Measurements from ENCODE around the gene ABLIM2. TPM values are rescaled to one million over a fixed set of nuclear protein-coding genes. Genes with fewer than 3 reads are reported as not detected.

The ABLIM2 gene
- total RNA-seq, 1 experiment from 2014 or later, result 2.7 TPM

GRCh38 chr4:8006471-8006870 is 152.1 kb downstream of the ABLIM2 start:
- peaks cover 11% of the 10 kb centered on the region for H3K4me1 ChIP-seq (ENCODE audit: insufficient read depth, low read length, poor library complexity, severe bottlenecking)
- DNase-seq (ENCODE audit: low spot score), result no peak
- no peak overlapping the region for H3K4me3 ChIP-seq (ENCODE audit: low read depth, low read length, poor library complexity, severe bottlenecking)
- no peak overlapping the region for H3K27ac ChIP-seq (ENCODE audit: low read depth, low read length, poor library complexity, severe bottlenecking)
- ChIA-PET CTCF (no interaction called here), POLR2A (ENCODE audit: low non-redundant PET) (no interaction called here)
- intact Hi-C loops (cut with micrococcal nuclease; ENCODE audit: unreplicated experiment), result no loop called here
- no peaks in the 10 kb centered on the region for H3K27me3 ChIP-seq (replicated peaks; ENCODE audit: insufficient read depth, low read depth, low read length, poor library complexity)
- BruUV-seq (replicated peaks), result no TSS peak
- no peaks in the 10 kb centered on the region for H3K36me3 ChIP-seq (ENCODE audit: insufficient read depth, low read length, poor library complexity, severe bottlenecking)
- TF ChIP-seq, protein P1, sequence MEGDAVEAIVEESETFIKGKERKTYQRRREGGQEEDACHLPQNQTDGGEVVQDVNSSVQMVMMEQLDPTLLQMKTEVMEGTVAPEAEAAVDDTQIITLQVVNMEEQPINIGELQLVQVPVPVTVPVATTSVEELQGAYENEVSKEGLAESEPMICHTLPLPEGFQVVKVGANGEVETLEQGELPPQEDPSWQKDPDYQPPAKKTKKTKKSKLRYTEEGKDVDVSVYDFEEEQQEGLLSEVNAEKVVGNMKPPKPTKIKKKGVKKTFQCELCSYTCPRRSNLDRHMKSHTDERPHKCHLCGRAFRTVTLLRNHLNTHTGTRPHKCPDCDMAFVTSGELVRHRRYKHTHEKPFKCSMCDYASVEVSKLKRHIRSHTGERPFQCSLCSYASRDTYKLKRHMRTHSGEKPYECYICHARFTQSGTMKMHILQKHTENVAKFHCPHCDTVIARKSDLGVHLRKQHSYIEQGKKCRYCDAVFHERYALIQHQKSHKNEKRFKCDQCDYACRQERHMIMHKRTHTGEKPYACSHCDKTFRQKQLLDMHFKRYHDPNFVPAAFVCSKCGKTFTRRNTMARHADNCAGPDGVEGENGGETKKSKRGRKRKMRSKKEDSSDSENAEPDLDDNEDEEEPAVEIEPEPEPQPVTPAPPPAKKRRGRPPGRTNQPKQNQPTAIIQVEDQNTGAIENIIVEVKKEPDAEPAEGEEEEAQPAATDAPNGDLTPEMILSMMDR (conservative IDR thresholded peaks at IDR 0.05; ENCODE audit: low read depth, low read length), result no peak
- TF ChIP-seq EZH2 (IDR thresholded peaks at IDR 0.05; ENCODE audit: borderline replicate concordance, low read depth, low read length, poor library complexity, severe bottlenecking), result no peak
- H3K9me3 ChIP-seq (ENCODE audit: low read depth, low read length, poor library complexity, severe bottlenecking), result no peaks in the 10 kb centered on the region

- no peaks in the 10 kb centered on the region for H3K27me3 ChIP-seq (replicated peaks; ENCODE audit: insufficient read depth, low read depth, low read length, poor library complexity)
Measured at GRCh38 chr4:8005814-8006215, 152.8 kb downstream of the ABLIM2 start.

DNA sequence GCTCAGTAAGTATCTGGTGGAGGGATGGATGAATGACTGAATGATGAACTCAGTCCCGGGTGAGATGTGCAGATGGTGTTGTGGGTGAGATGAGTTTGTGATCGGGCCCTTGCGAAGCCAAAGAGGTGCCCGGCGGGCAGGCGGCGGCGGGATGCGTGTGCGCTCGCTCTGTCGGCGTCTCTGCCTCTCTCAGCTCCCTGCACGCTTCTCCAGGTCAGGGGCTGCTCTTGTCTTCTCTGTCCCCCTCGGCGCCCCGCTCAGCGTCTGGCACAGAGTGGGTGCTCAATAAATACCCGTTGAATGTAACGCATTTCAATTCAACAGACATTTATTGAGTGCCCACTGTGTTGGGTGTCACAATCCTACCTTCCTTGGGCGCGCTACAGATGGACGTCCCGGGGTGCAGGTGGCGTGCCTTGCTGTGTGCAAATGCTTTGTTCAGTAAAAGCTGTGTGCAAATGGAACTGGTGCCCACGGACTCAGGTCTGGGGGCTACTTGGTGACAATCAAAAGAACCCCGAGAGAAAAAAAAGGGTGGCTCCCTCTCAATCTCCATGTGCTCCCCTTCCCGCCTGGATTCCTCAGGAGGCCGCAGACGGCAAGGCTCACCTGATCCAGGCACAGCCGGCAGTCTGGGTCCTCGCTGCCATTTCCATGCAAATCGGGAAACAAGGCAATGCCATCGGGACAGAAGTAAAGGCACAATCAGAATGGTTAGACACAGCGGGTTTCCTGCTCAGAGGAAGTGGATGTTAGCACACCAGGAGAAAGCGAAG is 153.4 kb downstream of the ABLIM2 start:
- TF ChIP-seq EZH2 (IDR thresholded peaks at IDR 0.05; ENCODE audit: borderline replicate concordance, low read depth, low read length, poor library complexity, severe bottlenecking), result no peak
- TF ChIP-seq, protein P1 (conservative IDR thresholded peaks at IDR 0.05; ENCODE audit: low read depth, low read length), result no peak
- no peaks in the 10 kb centered on the region for H3K27me3 ChIP-seq (replicated peaks; ENCODE audit: insufficient read depth, low read depth, low read length, poor library complexity)
- intact Hi-C loops (cut with micrococcal nuclease; ENCODE audit: unreplicated experiment), result no loop called here

More at GRCh38 chr4:8005814-8006215, 152.8 kb downstream of the ABLIM2 start:
- Histone ChIP-seq H3K36me3 (ENCODE audit: insufficient read depth, low read length, poor library complexity, severe bottlenecking) (no peaks in the 10 kb centered on the region), H3K9me3 (ENCODE audit: low read depth, low read length, poor library complexity, severe bottlenecking) (no peaks in the 10 kb centered on the region), H3K4me3 (ENCODE audit: low read depth, low read length, poor library complexity, severe bottlenecking) (no peak overlapping the region), H3K4me1 (ENCODE audit: insufficient read depth, low read length, poor library complexity, severe bottlenecking) (peaks cover 7% of the 10 kb centered on the region), H3K27ac (ENCODE audit: low read depth, low read length, poor library complexity, severe bottlenecking) (no peak overlapping the region)
- BruUV-seq (replicated peaks), result no TSS peak
- intact Hi-C loops (cut with micrococcal nuclease; ENCODE audit: unreplicated experiment), result no loop called here
- ChIA-PET CTCF (no interaction called here), POLR2A (ENCODE audit: low non-redundant PET) (no interaction called here)
- no peak for DNase-seq (ENCODE audit: low spot score)
- TF ChIP-seq, protein P1 (conservative IDR thresholded peaks at IDR 0.05; ENCODE audit: low read depth, low read length), result no peak
- TF ChIP-seq EZH2 (IDR thresholded peaks at IDR 0.05; ENCODE audit: borderline replicate concordance, low read depth, low read length, poor library complexity, severe bottlenecking), result no peak

More for the DNA sequence above, 153.4 kb downstream of the ABLIM2 start:
- no peak overlapping the region for H3K27ac ChIP-seq (ENCODE audit: low read depth, low read length, poor library complexity, severe bottlenecking)
- no peak for DNase-seq (ENCODE audit: low spot score)
- ChIA-PET CTCF (no interaction called here), POLR2A (ENCODE audit: low non-redundant PET) (no interaction called here)
- peaks cover under 1% of the 10 kb centered on the region for H3K4me1 ChIP-seq (ENCODE audit: insufficient read depth, low read length, poor library complexity, severe bottlenecking)
- H3K9me3 ChIP-seq (ENCODE audit: low read depth, low read length, poor library complexity, severe bottlenecking), result no peaks in the 10 kb centered on the region
- no TSS peak for BruUV-seq (replicated peaks)
- no peaks in the 10 kb centered on the region for H3K36me3 ChIP-seq (ENCODE audit: insufficient read depth, low read length, poor library complexity, severe bottlenecking)
- no peak overlapping the region for H3K4me3 ChIP-seq (ENCODE audit: low read depth, low read length, poor library complexity, severe bottlenecking)
